Esophagus squamous epithelium (tissue), 5 donors: Measurements from ENCODE around the gene CDC6. TPM values are rescaled to one million over a fixed set of nuclear protein-coding genes. Genes with fewer than 3 reads are reported as not detected.
A peak's percentile ranks its signal among the peaks of the same experiment; 100 is the strongest.

Experiments
- DNase-seq: peaks from one replicate; lab custom pipeline; 2025; lab: John Stamatoyannopoulos, UW
- H3K27ac ChIP-seq, 4 donors: fragments of 200-600 bp; sonication (generic); one replicate each; pipeline ENCODE4 v1.5.1; 2016 to 2019; ENCODE audit warnings: mild to moderate bottlenecking in 1 of 4
- H3K27me3 ChIP-seq, 4 donors: fragments of 200-600 bp; sonication (generic); 1 replicate in 3 of 4; 2 replicates in 1 of 4; pipeline versions ENCODE4 v1.5.1 to v1.6.0; 2017 to 2021; ENCODE audit warnings: antibody characterized with exemption in 1 of 4
- H3K36me3 ChIP-seq, 3 donors: fragments of 200-600 bp; sonication (generic); one replicate each; pipeline ENCODE4 v1.5.1; 2016 to 2019
- H3K4me1 ChIP-seq, 3 donors: fragments of 200-600 bp; sonication (generic); one replicate each; pipeline ENCODE4 v1.5.1; 2017 to 2019
- H3K4me3 ChIP-seq, 4 donors: fragments of 200-600 bp; sonication (generic); 1 replicate in 3 of 4; 2 replicates in 1 of 4; pipeline ENCODE4 v1.5.1; 2016 to 2019; ENCODE audit warnings: mild to moderate bottlenecking in 2 of 4, moderate library complexity in 1 of 4
- H3K9me3 ChIP-seq, 3 donors: fragments of 200-600 bp; sonication (generic); one replicate each; pipeline ENCODE4 v1.5.1; 2016 to 2019
- POLR2A ChIP-seq, 4 donors: fragments of 450-650 bp; IDR thresholded peaks; one replicate each; pipeline ENCODE4 v1.6.1; 2017; ENCODE audit warnings: antibody characterized with exemption in 4 of 4, mild to moderate bottlenecking in 4 of 4, moderate library complexity in 3 of 4
- WGBS, 2 donors: methylation state at CpG; one replicate each; pipeline ENCODE4 v1.1.5; 2018; 5-methylcytosine and 5-hydroxymethylcytosine counted together
- intact Hi-C: fragments of 100-400 bp; cut with DNase I; formaldehyde crosslinking; loops from one replicate; pipeline ENCODE4 v1.15.0; 2022
- total RNA-seq, 4 donors: library from RNA; depleted of rRNA; stranded (reverse); fragments of >200 nt; gene quantifications; one replicate each; pipeline ENCODE4 v1.1.0, GENCODE V29; 2016
- TF ChIP-seq, protein P1 (sequence below), 6 experiments: fragments of 450-650 bp in 4 of 6; fragments of 200-600 bp in 2 of 6; sonication (generic) in 2 of 6; IDR thresholded peaks; one replicate each; pipeline ENCODE4 v1.5.1; 2016 to 2019; ENCODE audit warnings: antibody characterized with exemption in 6 of 6, mild to moderate bottlenecking in 4 of 6, moderate library complexity in 4 of 6
- donor health status: DM: yes; HTN: yes; CAD: no.

CDC6 gene
- total RNA-seq, 4 donors from 2014 or later: 2.9 to 17.8 (median 9.8) TPM

DNA sequence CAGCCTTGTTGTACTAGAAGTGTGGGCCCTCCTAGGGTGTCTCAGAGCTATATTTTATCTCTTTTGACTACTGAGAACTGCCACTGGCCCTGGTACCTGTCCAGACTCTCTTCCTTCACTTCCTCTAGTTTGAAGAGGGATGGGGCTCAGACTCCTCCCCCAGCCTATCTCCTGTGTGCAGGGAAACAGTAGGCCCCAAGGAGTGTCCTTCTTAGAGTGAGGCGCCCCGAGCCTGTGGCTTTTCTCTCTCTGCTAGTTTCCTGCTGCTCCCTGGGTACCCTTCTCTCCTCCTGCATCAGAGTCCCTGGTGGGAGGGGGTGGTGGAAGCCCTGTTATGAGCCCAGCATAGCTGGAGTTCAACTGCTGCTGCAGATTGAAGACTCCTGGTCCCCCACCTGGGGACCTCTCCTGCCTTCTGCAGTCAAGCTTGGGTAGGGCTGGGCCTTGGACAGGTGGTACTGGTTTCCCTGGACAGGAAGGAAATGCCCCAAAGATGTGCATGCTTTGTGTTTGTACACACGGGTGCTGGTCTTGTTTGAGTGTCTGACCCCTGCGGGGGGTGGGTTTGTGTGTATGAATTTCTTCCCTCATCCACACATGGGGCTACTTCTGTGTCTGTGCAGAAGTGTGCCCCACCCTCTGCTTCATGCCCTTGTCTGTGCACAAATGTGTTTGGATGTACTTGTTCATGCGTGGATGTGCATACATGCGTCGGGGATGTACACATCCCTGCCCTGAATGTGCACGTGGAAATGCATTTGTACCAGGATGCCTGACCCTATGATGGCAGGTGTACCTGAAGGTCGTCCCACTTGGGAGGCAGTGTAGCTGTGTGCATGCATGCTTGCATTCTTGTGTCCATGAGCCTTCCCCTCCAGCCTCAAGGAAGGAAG, 28.2 kb downstream of the CDC6 start:
- Histone ChIP-seq H3K27ac (peak overlapping the region; percentile 84 to 97 (median 92)), H3K36me3 (no peaks in the 10 kb centered on the region), H3K9me3 (no peaks in the 10 kb centered on the region), H3K27me3 (no peaks in the 10 kb centered on the region), H3K4me3 (peak overlapping the region in 3 of 4 donors; percentile 89 to 96 (median 92)), H3K4me1 (peaks cover 61 to 98% (median 90%) of the 10 kb centered on the region in 3 donors)
- intact Hi-C loops: no loop called here
- 62 to 63% methylated on average over 3 to 6 of the region's 9 CpGs for WGBS, 2 donors
- no peak for DNase-seq
- TF ChIP-seq, protein P1, sequence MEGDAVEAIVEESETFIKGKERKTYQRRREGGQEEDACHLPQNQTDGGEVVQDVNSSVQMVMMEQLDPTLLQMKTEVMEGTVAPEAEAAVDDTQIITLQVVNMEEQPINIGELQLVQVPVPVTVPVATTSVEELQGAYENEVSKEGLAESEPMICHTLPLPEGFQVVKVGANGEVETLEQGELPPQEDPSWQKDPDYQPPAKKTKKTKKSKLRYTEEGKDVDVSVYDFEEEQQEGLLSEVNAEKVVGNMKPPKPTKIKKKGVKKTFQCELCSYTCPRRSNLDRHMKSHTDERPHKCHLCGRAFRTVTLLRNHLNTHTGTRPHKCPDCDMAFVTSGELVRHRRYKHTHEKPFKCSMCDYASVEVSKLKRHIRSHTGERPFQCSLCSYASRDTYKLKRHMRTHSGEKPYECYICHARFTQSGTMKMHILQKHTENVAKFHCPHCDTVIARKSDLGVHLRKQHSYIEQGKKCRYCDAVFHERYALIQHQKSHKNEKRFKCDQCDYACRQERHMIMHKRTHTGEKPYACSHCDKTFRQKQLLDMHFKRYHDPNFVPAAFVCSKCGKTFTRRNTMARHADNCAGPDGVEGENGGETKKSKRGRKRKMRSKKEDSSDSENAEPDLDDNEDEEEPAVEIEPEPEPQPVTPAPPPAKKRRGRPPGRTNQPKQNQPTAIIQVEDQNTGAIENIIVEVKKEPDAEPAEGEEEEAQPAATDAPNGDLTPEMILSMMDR (IDR thresholded peaks at IDR 0.05): no peak
- no peak for TF ChIP-seq POLR2A (IDR thresholded peaks at IDR 0.05)

DNA sequence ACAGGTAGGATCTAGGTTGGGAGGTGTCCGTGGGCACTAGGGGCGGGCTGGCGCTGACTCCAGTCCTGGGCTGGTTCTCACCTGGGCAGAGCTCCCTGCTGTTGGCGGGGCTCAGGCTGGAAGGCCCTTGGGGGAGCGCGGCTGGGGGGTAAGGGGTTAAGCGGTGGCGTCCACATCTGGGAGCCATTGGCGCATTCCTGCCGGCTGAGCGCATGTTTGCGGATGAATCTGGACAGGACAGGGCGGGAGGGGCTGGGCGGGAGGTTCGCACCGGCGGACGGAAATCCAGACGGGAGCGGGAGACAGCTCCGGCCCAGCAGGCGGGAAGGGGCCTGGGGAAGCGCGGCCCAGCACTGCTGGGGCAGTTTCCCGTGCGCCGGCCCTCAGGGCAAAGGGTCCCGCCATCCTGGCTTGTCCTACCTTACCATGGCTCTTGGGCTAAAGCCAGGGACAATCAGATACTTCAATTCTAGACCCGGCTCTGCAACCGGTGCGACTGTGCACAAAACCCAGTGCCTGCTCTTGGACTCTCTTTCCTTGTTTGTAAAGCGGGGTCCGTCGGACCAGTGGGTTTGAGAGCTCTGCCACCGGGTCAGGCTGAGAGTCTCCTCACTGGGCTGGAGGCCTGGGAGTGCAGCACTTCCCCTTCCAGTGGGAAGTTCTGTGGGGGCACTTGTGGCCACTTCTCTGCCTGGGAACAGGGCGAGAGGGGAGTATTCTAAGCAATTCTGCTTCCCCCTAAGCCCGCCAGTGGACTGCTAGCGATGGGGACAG, 29.1 kb downstream of the CDC6 start:
- intact Hi-C loops: no loop called here
- WGBS, 2 donors: 16 to 43% methylated on average over 5 to 20 of the region's 38 CpGs
- TF ChIP-seq, protein P1 (IDR thresholded peaks at IDR 0.05): no peak
- H3K4me1 ChIP-seq: peaks cover 61 to 98% (median 90%) of the 10 kb centered on the region in 3 donors
- peak overlapping the region; percentile 84 to 97 (median 92) for H3K27ac ChIP-seq
- H3K27me3 ChIP-seq: no peaks in the 10 kb centered on the region
- H3K36me3 ChIP-seq: no peaks in the 10 kb centered on the region
- no peaks in the 10 kb centered on the region for H3K9me3 ChIP-seq
- no peak for DNase-seq
- H3K4me3 ChIP-seq: peak overlapping the region; percentile 14 to 96 (median 90)

DNA sequence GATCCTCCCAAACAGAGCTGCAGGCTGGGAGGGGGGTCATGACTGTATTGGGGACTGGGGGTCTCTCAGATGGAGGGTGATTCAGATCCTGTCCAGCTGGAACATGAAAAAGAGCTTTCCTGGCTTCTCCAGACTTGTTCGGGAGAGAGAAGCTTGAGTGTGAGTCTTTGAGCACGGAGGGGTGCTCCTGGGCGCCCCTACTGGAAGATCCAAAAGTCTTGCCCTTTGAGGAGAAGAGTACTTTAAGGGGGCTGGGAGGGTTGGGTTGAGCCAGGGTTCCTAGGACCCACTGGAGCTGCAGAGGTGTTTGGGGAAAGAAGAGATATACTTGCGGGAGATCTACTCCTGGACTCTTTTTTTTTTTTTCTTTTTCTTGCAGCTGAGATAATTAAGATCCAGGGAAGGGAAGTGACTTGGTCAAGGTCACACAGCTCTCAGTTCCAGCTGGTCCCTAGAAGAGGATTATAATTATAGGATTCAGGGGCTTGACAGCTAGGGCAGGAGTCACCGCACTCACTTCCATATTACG, 29.7 kb downstream of the CDC6 start:
- intact Hi-C loops: no loop called here
- 0 to 2% methylated on average over 4 of the region's 6 CpGs for WGBS, 2 donors
- Histone ChIP-seq H3K27me3 (no peaks in the 10 kb centered on the region), H3K36me3 (no peaks in the 10 kb centered on the region), H3K27ac (peak overlapping the region; percentile 84 to 97 (median 92)), H3K4me3 (peak overlapping the region; percentile 89 to 96 (median 92)), H3K9me3 (no peaks in the 10 kb centered on the region), H3K4me1 (peaks cover 61 to 98% (median 90%) of the 10 kb centered on the region in 3 donors)
- no peak for DNase-seq
- TF ChIP-seq, protein P1 (IDR thresholded peaks at IDR 0.05): peak in 5 of 6 experiments; percentile 11 to 56 (median 36)
- TF ChIP-seq POLR2A (IDR thresholded peaks at IDR 0.05): no peak

DNA sequence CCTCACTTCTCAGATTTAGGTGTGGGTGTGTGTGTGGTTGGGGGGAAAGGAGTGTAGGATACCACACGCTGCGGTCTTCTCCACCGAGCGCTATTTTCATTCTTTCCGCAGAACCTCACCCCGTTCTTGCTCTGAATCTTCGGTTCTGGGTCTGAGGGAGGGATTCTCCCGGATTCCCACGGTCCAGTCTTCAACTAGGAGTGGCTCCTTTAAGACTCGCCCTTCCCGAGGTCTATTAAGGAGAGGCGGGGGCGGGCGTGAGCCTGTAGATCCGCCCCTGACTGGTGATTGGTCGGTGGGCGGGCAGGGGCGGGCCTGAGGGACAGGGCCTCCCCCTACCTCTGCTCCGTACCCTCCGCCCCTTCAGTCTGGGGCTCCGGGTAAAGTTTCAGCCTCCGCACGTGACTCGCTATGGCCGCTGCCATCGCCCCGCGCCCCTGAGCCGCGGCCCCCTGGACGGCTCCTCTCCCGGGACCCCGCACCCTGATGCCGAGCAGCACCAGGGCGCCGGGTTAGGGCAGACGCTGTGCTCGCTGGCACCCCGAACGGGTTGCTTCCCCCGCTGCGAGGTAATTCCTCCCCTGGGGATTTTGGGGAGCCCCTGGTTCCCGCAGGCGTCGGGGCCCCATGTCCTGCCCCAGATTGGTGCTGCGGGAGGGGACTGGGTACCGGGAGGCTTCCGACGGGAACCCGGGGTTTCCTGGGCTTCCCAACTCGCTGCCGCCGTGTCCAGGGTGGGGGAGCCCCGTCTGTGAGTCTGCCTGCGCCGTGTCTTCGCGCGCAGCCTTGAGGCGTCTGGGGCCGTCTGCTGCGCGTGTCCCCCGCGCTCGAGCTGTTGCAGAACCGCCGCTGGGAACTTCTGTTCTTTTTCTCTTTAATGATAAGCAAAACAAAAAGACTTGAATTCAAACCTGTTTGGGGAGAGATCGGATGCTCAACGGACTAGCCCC, 30.5 kb downstream of the CDC6 start:
- TF ChIP-seq POLR2A (IDR thresholded peaks at IDR 0.05): peak in 3 of 4 donors; percentile 38 to 78 (median 64)
- TF ChIP-seq, protein P1 (IDR thresholded peaks at IDR 0.05): no peak
- intact Hi-C loops: no loop called here
- no peaks in the 10 kb centered on the region for H3K27me3 ChIP-seq
- peaks cover 66 to 98% (median 90%) of the 10 kb centered on the region in 3 donors for H3K4me1 ChIP-seq
- DNase-seq: peak; percentile 71
- 0 to 2% methylated on average over 14 to 17 of the region's 70 CpGs for WGBS, 2 donors
- H3K4me3 ChIP-seq: peak overlapping the region; percentile 89 to 96 (median 92)
- H3K36me3 ChIP-seq: no peaks in the 10 kb centered on the region
- no peaks in the 10 kb centered on the region for H3K9me3 ChIP-seq
- H3K27ac ChIP-seq: peak overlapping the region; percentile 84 to 97 (median 92)
